Loucy (cell line): Measurements from ENCODE around the gene UBAP1.

Experiments
- CTCF ChIP-seq: fragments of 200-600 bp; sonication (generic); conservative IDR thresholded peaks from 2 replicates; pipeline ENCODE4 v1.5.1; 2014; ENCODE audit warnings: mild to moderate bottlenecking, antibody characterized with exemption, low read length
- EZH2phosphoT487 ChIP-seq: fragments of 200-600 bp; IDR thresholded peaks from 2 replicates; pipeline ENCODE4 v1.6.1; 2018; ENCODE audit warnings: antibody characterized with exemption, mild to moderate bottlenecking, moderate library complexity, borderline replicate concordance

GRCh38 chr9:34246453-34246852, 67.6 kb downstream of the UBAP1 start:
- TF ChIP-seq CTCF: no peak
- TF ChIP-seq EZH2phosphoT487: no peak
